ENCODE measurements around the gene PCP4.
A peak's percentile ranks its signal among the peaks of the same experiment; 100 is the strongest.

The PCP4 gene

DNA sequence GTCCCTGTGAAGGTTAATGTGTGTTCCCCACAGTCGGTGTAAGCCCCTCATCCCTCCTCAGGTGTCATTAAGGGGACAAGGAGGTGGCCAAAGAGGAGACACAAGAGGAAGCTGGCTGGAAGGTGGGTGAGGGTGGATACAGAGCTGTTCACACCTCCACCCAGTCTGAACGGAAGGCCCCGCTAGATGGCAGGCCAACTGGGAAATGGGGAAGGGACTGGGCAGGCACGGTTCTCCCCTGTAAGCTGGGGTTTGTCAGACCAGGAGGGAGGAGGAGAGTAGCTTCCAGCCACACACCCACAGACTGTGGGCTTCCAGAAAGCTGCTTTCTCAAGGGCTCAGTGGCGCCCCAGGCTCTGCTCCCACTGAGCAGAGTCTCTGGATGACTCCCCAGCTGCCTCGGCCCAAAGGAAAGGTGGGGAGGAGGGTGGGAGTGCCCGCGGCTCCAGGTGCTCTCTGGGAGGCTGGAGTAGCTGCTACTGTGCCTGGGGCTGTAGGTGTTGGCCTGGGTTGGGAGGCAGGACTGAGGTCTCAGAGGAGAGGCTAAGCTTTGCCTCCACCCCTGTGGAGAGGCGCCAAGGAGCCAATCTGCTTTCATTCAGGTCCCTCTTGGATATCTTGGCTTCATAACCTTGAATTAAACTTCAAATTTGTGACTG, 41.2 kb downstream of the PCP4 start:
- TF ChIP-seq, protein P1, sequence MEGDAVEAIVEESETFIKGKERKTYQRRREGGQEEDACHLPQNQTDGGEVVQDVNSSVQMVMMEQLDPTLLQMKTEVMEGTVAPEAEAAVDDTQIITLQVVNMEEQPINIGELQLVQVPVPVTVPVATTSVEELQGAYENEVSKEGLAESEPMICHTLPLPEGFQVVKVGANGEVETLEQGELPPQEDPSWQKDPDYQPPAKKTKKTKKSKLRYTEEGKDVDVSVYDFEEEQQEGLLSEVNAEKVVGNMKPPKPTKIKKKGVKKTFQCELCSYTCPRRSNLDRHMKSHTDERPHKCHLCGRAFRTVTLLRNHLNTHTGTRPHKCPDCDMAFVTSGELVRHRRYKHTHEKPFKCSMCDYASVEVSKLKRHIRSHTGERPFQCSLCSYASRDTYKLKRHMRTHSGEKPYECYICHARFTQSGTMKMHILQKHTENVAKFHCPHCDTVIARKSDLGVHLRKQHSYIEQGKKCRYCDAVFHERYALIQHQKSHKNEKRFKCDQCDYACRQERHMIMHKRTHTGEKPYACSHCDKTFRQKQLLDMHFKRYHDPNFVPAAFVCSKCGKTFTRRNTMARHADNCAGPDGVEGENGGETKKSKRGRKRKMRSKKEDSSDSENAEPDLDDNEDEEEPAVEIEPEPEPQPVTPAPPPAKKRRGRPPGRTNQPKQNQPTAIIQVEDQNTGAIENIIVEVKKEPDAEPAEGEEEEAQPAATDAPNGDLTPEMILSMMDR (IDR thresholded peaks at IDR 0.05) = no peak

DNA sequence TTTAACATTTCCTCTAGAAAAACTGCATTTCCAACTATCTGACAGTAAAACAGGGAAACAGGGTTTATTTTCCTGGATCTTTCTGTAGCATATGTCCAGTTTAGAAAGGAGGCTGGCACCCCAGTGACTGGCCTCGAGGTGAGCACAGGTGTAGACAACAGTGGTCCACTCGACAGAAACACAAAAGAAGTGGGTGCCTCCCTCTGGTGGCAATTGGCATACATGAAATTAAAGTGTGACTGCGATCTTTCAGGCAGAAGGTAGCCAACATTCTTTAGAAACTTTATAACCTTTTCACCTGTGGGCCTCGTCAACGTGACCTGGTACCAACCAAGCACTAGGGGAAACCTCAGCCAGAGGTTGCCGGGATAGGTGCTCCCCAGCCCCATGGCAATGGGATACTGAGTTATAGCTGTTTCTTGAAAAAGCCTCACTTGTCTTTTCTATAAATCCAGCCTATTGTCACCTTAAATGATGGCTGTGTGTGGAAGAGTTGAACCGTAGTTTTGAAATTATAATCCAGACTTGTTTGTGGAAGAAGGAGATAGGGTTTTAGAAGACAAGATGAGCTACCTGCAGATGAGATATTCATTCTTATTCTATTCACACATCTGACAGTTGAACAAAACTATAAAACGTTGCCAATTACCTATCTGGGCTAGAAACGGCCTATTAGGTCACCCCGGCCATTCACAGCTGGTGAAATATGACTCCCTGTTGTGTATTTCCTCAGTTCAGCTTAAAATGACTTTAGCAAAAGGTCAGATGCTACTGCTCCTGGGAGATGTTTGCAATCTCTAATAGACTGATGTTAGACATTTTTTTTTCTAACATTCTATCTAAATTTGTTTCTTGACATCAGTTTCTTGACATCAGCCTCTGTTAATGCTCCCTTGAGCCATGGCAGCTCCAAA, 44.3 kb downstream of the PCP4 start:
- TF ChIP-seq, protein P1 (IDR thresholded peaks at IDR 0.05) = peak; percentile 45

DNA sequence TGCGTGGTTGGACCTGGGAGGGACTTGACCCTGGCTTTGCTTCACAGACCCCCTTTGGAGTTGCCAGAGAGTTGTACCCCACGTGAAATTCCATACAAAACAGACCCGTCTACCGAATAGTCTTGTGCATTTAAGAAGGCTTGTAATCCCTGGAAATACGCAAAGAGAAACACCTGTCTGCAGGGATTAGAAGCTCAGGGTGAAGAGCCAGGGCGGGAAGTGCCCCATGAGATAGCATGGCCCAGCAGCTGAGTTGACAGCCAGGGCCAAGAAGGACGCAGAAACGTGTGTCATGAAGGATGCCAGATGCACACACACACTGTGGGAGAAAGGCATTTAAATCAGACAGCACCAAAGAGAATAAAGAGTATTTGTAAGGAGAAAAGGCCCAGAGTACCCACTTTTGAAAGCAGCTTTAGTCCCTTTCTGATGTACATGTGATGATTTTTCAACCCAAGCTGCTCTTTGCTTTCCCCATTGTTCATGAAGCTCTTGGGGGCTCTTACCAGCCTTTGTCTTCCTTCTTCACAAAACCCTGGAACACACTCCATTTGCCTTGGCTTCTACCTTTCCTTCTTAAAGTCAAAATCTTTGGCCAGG, 46.6 kb downstream of the PCP4 start:
- TF ChIP-seq, protein P1 (IDR thresholded peaks at IDR 0.05) = no peak

DNA sequence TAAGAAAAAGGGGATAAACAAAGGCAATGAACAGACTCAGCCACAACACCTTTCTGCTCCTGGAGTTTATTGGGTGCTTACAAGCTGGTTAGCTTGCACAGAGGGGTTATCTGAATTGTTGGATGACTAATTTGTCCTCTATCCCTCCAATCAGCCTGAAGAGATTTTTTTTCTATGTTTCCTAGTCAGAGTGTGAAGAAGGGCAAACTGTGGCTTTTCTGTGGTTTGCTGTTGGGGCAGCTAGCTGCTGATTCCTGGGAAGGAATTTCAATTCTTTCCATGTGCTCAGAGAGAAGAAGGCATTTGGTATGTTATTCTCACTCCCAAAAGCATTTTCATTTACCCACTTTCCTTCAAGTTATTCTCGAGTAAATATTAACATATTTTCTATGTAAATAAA, 48.6 kb downstream of the PCP4 start:
- TF ChIP-seq, protein P1 (IDR thresholded peaks at IDR 0.05) = no peak

DNA sequence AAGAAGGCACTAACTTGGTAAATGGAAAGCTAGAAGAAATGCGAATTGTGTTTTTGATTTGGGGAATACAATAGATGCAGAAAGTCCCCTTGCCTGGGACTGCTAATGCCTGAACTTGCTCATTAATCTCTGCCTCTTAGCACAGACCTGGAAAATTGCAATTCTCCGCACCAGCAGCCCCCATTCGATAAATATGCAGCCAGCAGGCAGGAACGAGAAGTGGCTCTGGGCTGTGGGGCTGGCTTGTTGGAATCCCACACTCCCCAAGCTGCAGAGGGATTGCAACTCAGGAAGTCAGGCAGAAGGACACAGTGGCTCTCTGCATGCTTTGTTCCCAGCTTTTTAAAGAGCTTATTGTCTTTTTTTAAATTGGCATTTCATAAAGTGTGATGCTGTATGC, 51.3 kb downstream of the PCP4 start:
- TF ChIP-seq, protein P1 (IDR thresholded peaks at IDR 0.05) = no peak

DNA sequence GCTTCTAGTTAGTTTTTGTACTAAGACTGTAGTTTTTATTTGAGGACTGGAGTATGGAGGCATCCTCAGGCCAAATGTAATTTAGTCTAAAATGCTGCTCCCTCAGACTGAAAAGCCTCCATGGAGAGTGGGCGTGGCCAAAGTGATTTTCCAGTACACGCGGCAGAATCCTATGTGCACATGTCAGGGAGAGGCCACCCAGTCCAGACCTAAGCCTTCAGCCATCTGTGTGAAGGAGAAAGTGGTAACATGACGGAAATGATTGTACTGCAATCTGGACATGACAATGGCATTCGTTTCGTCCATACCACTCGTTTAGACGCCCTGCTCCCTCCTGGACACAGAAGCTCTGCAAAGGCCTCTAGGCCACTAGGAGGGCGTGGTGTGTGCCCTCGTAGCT, 56.2 kb downstream of the PCP4 start:
- TF ChIP-seq, protein P1 (IDR thresholded peaks at IDR 0.05) = no peak

DNA sequence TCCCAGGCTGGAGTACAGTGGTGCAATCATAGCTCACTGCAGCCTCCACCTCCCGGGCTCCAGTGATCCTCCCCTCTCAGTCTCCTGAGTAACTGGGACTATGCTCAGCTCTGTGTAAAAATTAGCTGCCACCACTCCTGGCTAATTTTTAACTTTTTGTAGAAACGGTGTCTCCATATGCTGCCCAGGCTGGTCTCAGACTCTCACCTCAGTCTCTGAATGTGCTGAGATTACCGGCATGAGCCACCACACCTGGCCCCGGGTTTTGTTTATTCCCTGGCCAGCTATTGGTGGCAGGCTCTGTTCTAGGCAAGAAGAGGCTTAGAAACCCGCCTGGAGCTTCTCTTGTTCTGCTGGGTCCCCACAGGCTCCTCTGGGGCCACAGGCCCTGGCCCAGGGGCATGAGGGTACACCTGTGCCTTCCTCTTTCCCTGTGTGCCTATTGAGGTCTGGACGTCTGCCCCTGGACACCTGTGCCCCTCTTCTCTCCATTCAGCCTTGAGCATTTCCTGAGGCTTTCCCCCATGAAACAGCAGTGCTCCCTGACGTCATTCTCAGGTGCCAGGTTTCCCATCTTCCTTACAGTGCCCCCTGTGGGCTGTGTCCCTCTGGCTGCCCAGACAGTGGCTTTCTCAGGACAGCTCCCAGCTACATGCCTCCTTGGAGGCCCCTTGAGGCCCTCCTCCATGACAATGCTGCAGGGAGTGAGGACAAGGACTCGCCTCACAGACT, 57.5 kb downstream of the PCP4 start:
- TF ChIP-seq, protein P1 (IDR thresholded peaks at IDR 0.05) = no peak

Measured in LNCAP (cell line).